Measurements from ENCODE around the gene BUB1. TPM values are rescaled to one million over a fixed set of nuclear protein-coding genes. Genes with fewer than 3 reads are reported as not detected.

BUB1 gene
- total and polyA plus RNA-seq, 12 donors: 0.17 to 17.1 (median 1.3) TPM

GRCh38 chr2:110713513-110714362 is 35.9 kb upstream of the BUB1 start:
- no peak overlapping the region for H3K4me3 ChIP-seq
- H3K4me1 ChIP-seq (replicated peaks in 1 of 2): peaks cover 7 to 15% of the 10 kb centered on the region in 2 donors
- no peak for TF ChIP-seq POLR2A (IDR thresholded peaks at IDR 0.05)
- TF ChIP-seq, protein P1, sequence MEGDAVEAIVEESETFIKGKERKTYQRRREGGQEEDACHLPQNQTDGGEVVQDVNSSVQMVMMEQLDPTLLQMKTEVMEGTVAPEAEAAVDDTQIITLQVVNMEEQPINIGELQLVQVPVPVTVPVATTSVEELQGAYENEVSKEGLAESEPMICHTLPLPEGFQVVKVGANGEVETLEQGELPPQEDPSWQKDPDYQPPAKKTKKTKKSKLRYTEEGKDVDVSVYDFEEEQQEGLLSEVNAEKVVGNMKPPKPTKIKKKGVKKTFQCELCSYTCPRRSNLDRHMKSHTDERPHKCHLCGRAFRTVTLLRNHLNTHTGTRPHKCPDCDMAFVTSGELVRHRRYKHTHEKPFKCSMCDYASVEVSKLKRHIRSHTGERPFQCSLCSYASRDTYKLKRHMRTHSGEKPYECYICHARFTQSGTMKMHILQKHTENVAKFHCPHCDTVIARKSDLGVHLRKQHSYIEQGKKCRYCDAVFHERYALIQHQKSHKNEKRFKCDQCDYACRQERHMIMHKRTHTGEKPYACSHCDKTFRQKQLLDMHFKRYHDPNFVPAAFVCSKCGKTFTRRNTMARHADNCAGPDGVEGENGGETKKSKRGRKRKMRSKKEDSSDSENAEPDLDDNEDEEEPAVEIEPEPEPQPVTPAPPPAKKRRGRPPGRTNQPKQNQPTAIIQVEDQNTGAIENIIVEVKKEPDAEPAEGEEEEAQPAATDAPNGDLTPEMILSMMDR (IDR thresholded peaks at IDR 0.05): no peak
- no peak for DNase-seq
- 82 to 92% (median 88%) methylated on average over 6 of the region's 6 CpGs for WGBS, 4 donors
- H3K27me3 ChIP-seq: no peaks in the 10 kb centered on the region
- intact Hi-C loops (cut with DNase I): no loop called here
- H3K36me3 ChIP-seq (replicated peaks in 1 of 2): no peaks in the 10 kb centered on the region
- H3K27ac ChIP-seq: no peak overlapping the region
- H3K9me3 ChIP-seq (replicated peaks in 1 of 3): no peaks in the 10 kb centered on the region

DNA sequence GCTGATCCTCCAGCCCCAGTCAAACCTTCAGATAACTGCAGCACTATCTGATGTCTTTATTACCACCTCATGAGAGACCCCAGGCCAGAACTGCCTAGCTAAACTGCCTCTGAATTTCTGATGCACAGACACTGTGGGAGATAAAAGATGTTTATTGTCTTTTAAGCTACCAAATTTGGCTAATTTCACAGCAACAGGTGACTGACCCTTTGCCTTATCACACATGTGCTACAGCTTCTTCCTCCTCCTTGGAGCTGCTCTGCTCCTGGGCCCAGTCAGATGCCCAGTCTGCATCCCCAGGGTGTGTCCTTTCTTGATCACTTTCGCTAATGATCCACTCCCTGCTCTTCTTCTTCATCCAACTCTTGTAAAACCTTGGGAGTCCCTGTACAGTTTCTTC is 34.9 kb upstream of the BUB1 start:
- WGBS, 4 donors: 93 to 100% (median 100%) methylated on average over 1 of the region's 1 CpG
- H3K4me3 ChIP-seq: no peak overlapping the region

DNA sequence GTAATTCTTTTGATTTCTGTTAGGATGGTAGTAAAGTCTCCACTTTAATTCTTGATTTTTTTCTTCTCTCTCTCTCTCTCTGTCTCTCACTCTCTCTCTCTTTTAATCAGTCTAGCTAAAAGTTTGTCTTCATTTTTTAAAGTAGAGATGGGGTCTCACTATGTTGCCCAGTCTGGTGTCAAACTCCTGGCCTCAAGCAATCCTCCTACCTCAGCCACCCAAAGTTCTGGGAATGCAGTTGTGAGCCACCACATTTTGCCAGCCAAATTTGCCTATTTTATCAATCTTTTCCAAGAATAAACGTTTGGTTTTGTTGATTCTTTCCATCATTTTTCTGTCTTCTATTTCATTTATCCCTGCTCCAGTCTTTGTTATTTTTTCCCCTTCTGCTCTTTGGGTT is 30.6 kb upstream of the BUB1 start:
- Histone ChIP-seq H3K27ac (no peak overlapping the region), H3K4me1 (replicated peaks in 1 of 2) (no peaks in the 10 kb centered on the region), H3K36me3 (replicated peaks in 1 of 2) (no peaks in the 10 kb centered on the region), H3K9me3 (replicated peaks in 1 of 3) (no peaks in the 10 kb centered on the region), H3K4me3 (no peak overlapping the region), H3K27me3 (no peaks in the 10 kb centered on the region)
- intact Hi-C loops (cut with DNase I): no loop called here
- 15 to 30% (median 23%) methylated on average over 1 of the region's 1 CpG for WGBS, 4 donors
- no peak for TF ChIP-seq POLR2A (IDR thresholded peaks at IDR 0.05)
- TF ChIP-seq, protein P1 (IDR thresholded peaks at IDR 0.05): no peak
- no peak for DNase-seq

More for the DNA sequence above, 34.9 kb upstream of the BUB1 start:
- no peak for DNase-seq
- Histone ChIP-seq H3K9me3 (replicated peaks in 1 of 3) (no peaks in the 10 kb centered on the region), H3K27ac (no peak overlapping the region), H3K36me3 (replicated peaks in 1 of 2) (no peaks in the 10 kb centered on the region), H3K27me3 (no peaks in the 10 kb centered on the region), H3K4me1 (replicated peaks in 1 of 2) (peaks cover 6 to 7% of the 10 kb centered on the region in 2 donors)
- intact Hi-C loops (cut with DNase I): no loop called here
- no peak for TF ChIP-seq POLR2A (IDR thresholded peaks at IDR 0.05)
- TF ChIP-seq, protein P1 (IDR thresholded peaks at IDR 0.05): no peak

DNA sequence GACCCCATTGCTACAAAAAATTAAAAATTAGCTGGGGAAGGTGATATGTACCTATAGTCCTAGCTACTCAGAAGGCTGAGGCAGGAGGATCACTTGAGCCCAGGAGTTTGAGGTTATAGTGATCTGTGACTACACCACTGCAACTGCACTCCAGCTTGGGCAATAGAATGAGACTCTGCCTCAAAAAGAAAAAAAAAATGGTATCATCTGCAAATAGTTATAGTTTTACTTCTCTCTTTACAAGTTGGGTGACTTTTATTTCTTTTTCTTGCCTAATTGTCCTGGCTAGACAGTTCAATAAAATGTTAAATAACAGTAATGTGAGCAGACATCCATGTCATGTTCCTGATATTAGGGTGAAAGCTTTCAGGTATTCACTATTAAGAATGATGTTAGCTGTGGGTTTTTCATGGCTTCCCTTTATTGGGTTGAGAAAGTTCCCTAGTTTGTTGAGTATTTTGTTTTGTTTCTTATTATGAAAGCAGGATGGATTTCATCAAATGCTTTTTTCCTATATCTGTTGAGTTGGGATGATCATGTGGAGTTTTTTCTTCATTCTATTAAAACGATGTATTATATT is 29.6 kb upstream of the BUB1 start:
- Histone ChIP-seq H3K4me1 (replicated peaks in 1 of 2) (no peaks in the 10 kb centered on the region), H3K36me3 (replicated peaks in 1 of 2) (no peaks in the 10 kb centered on the region), H3K9me3 (replicated peaks in 1 of 3) (no peaks in the 10 kb centered on the region), H3K27ac (no peak overlapping the region), H3K4me3 (no peak overlapping the region), H3K27me3 (no peaks in the 10 kb centered on the region)
- intact Hi-C loops (cut with DNase I): no loop called here
- TF ChIP-seq POLR2A (IDR thresholded peaks at IDR 0.05): no peak
- TF ChIP-seq, protein P1 (IDR thresholded peaks at IDR 0.05): no peak
- WGBS, 4 donors: 66 to 95% (median 72%) methylated on average over 1 of the region's 1 CpG
- no peak for DNase-seq

Data from adrenal gland (tissue), 12 donors.